GM06990 (cell line): Measurements from ENCODE around the gene KIR2DL3.

Experiments used
- DNase-seq: peaks from one replicate; pipeline ENCODE4 v3.0.0-alpha.2; 2011; ENCODE audit not compliant: insufficient read length; ENCODE audit errors: extremely low read depth
- H3K27me3 ChIP-seq: replicated peaks from 2 replicates; pipeline ENCODE4 v1.6.0; 2011; ENCODE audit warnings: low read length; ENCODE audit not compliant: control insufficient read depth, insufficient read depth
- H3K36me3 ChIP-seq: 2 replicates; pipeline ENCODE4 v1.5.1; 2011; ENCODE audit warnings: low read length; ENCODE audit not compliant: control insufficient read depth, insufficient read depth
- H3K4me3 ChIP-seq: replicated peaks from 2 replicates; pipeline ENCODE4 v1.5.1; 2011; ENCODE audit warnings: low read depth, mild to moderate bottlenecking, control low read depth, low read length
- CTCF ChIP-seq: IDR thresholded peaks from 2 replicates; pipeline ENCODE4 v1.5.1; 2011; ENCODE audit warnings: low read length, control low read depth, mild to moderate bottlenecking, inconsistent platforms; ENCODE audit not compliant: insufficient read depth, poor library complexity, severe bottlenecking

KIR2DL3 gene

GRCh38 chr19:54790711-54791110 is 52.4 kb downstream of the KIR2DL3 start:
- Histone ChIP-seq H3K27me3 (no peaks in the 10 kb centered on the region), H3K36me3 (no peaks in the 10 kb centered on the region), H3K4me3 (no peak overlapping the region)
- no peak for TF ChIP-seq CTCF
- DNase-seq = no peak

GRCh38 chr19:54791476-54791875 is 53.2 kb downstream of the KIR2DL3 start:
- TF ChIP-seq CTCF = no peak
- Histone ChIP-seq H3K27me3 (no peaks in the 10 kb centered on the region), H3K36me3 (no peaks in the 10 kb centered on the region), H3K4me3 (no peak overlapping the region)
- no peak for DNase-seq

DNA sequence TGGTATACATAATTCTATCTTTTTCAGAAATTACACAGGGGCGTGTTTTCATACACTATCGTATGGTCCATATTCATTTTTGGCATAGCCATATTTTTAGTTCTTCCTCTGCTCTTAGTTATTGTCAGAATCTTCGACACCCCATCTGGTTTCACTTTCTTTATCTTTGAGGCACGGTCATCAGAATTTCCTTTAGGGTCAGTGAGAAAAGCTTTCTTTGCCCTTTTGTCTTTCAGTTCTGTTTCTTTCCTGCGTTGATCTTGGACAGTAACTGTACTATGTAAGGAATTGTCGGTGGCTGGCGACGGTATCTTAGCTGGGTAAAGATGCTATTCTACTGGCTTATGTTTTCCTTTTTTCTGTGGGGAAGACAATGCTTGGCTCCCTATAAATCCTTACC is 54.5 kb downstream of the KIR2DL3 start:
- no peaks in the 10 kb centered on the region for H3K27me3 ChIP-seq
- no peaks in the 10 kb centered on the region for H3K36me3 ChIP-seq
- peak overlapping the region; percentile 48 for H3K4me3 ChIP-seq
- DNase-seq = peak; percentile 11
- no peak for TF ChIP-seq CTCF

DNA sequence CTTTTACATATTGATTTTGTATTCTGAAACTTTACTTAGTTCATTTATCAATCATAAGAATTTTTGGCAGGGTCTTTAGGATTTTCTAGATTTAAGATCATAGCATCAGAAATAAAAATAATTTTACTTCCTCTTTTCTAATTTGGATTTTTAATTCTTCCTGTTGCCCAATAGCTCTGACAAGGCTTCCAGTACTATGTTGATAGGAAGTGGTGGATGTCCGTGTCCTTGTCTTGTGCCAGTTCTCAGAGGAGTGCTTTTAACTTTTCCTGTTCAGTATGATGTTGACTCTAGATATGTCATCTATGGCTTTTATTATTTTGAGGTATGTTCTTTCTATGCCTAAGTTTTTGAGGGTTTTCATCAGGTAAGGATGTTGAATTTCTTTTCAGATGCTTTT is 57.4 kb downstream of the KIR2DL3 start:
- no peak for DNase-seq
- H3K4me3 ChIP-seq = no peak overlapping the region
- H3K27me3 ChIP-seq = no peaks in the 10 kb centered on the region
- H3K36me3 ChIP-seq = no peaks in the 10 kb centered on the region
- TF ChIP-seq CTCF = no peak
